Aorta (tissue), 5 donors: Measurements from ENCODE around the gene GALNT10. TPM values are rescaled to one million over a fixed set of nuclear protein-coding genes. Genes with fewer than 3 reads are reported as not detected.

ENCODE experiments used
- ATAC-seq: fragments of 200-7000 bp; cut with Tn5 transposase; one replicate; pipeline ENCODE4 v1.9.1; 2022; ENCODE audit warnings: moderate library complexity; ENCODE audit not compliant: low FRiP score
- DNase-seq, 2 donors: peaks; one replicate each; pipeline ENCODE4 v3.0.0-alpha.2; 2020
- H3K27ac ChIP-seq, 2 donors: one replicate each; pipeline ENCODE4 v1.5.1; 2013; ENCODE audit warnings: low read length in 2 of 2, mild to moderate bottlenecking in 2 of 2, moderate library complexity in 2 of 2, control low read depth in 1 of 2, inconsistent platforms in 1 of 2, low read depth in 1 of 2
- H3K27me3 ChIP-seq, 2 donors: one replicate each; pipeline ENCODE4 v1.6.1; 2013; ENCODE audit warnings: control low read depth in 1 of 2, low read length in 1 of 2, mild to moderate bottlenecking in 1 of 2, moderate library complexity in 1 of 2; ENCODE audit not compliant: insufficient read depth in 2 of 2, control insufficient read depth in 1 of 2
- H3K36me3 ChIP-seq, 2 donors: one replicate each; pipeline ENCODE4 v1.6.1; 2013; ENCODE audit warnings: control low read depth in 1 of 2, low read length in 1 of 2, mild to moderate bottlenecking in 1 of 2; ENCODE audit not compliant: insufficient read depth in 2 of 2, control insufficient read depth in 1 of 2
- H3K4me1 ChIP-seq, 2 donors: one replicate each; pipeline ENCODE4 v1.6.1; 2013; ENCODE audit warnings: low read length in 2 of 2, control low read depth in 1 of 2, mild to moderate bottlenecking in 1 of 2, moderate library complexity in 1 of 2; ENCODE audit not compliant: insufficient read depth in 2 of 2, control insufficient read depth in 1 of 2
- H3K4me3 ChIP-seq, 2 donors: one replicate each; pipeline ENCODE4 v1.5.1; 2013; ENCODE audit warnings: low read length in 2 of 2, control low read depth in 1 of 2, mild to moderate bottlenecking in 1 of 2
- H3K9me3 ChIP-seq: one replicate; pipeline ENCODE4 v1.6.1; 2013; ENCODE audit warnings: mild to moderate bottlenecking, low read length; ENCODE audit not compliant: control insufficient read depth
- WGBS, 2 donors: extraction: QIAGEN DNeasy Blood & Tissue Kit; methylation state at CpG; one replicate each; pipeline ENCODE4 v1.1.7; 2013; 5-methylcytosine and 5-hydroxymethylcytosine counted together
- intact Hi-C, 2 donors: fragments of 100-400 bp; cut with DNase I; formaldehyde crosslinking; loops; one replicate each; pipeline versions ENCODE4 v1.14.2 to v1.15.0; 2022
- polyA plus RNA-seq, 2 donors: library from polyadenylated mRNA; stranded (reverse); fragments of 200-250 nt; gene quantifications; one replicate each; pipeline ENCODE4 v1.2.3, GENCODE V29; 2013
- total RNA-seq, 2 donors: library from RNA; stranded (reverse); fragmentation: NEBNext Ultra II Directional; extraction: Animal tissue kit (Norgen Biotek cat#: 25700); gene quantifications; one replicate each; pipeline ENCODE4 v1.2.1, GENCODE V29; 2021
- donor health status: healthy with polysubstance abuse.
- donor health status: Bipolar disorder and iron deficiency.
- donor health status: DM: no; HTN: no; CAD: no.
- donor health status: DM: no; HTN: no; CAD: no.
- donor health status: DM: yes; HTN: yes; CAD: no.

Gene GALNT10
- total and polyA plus RNA-seq, 4 donors: 9.1 to 44.2 (median 26.7) TPM

GRCh38 chr5:154191467-154192261, 1.1 kb downstream of the GALNT10 start:
- Histone ChIP-seq H3K27ac (peak overlapping the region in 1 of 2 donors; percentile 7), H3K36me3 (no peaks in the 10 kb centered on the region), H3K27me3 (no peaks in the 10 kb centered on the region), H3K9me3 (no peaks in the 10 kb centered on the region), H3K4me1 (peaks cover 0 to 3% of the 10 kb centered on the region in 2 donors), H3K4me3 (peak overlapping the region in 1 of 2 donors; percentile 53)
- intact Hi-C loops: loop anchor here (2.0 to 10.0 kb wide), 5 partner anchors 29 to 213 kb away; no protein-coding TSS in a partner anchor
- WGBS, 2 donors: 16 to 23% methylated on average over 10 of the region's 10 CpGs
- ATAC-seq (no peak), DNase-seq (no peak)

DNA sequence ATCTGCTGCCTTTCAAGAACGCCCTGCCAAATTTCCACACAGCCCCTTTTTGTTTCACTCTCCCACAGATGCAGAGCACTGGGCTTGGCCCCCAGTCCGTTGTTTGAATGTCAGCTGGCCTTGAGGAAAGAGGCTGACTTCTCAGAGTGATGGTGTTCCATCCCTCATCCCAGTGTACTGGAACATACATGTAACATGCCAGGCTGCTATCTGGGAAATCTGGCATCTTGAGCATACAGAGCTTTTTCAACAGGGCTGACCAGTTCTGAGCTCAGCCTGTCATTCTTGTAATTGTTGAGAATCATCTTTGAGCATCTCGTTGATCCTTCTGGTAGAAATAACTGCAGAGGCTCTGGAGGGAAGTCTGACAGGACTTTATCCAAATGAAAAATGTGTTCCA, 2.8 kb downstream of the GALNT10 start:
- Histone ChIP-seq H3K4me3 (no peak overlapping the region), H3K36me3 (no peaks in the 10 kb centered on the region), H3K4me1 (peaks cover 0 to 3% of the 10 kb centered on the region in 2 donors), H3K27ac (no peak overlapping the region), H3K9me3 (no peaks in the 10 kb centered on the region), H3K27me3 (no peaks in the 10 kb centered on the region)
- intact Hi-C loops: loop anchor here (5.0 to 10.0 kb wide), 3 partner anchors 92 to 174 kb away; no protein-coding TSS in a partner anchor
- DNase-seq (no peak), ATAC-seq (no peak)
- 83 to 89% methylated on average over 3 of the region's 3 CpGs for WGBS, 2 donors

- no peaks in the 10 kb centered on the region for H3K27me3 ChIP-seq
- WGBS, 2 donors: 86 to 88% methylated on average over 1 of the region's 1 CpG
- no peaks in the 10 kb centered on the region for H3K36me3 ChIP-seq
- peaks cover 0 to 3% of the 10 kb centered on the region in 2 donors for H3K4me1 ChIP-seq
- H3K9me3 ChIP-seq: no peaks in the 10 kb centered on the region
- H3K27ac ChIP-seq: no peak overlapping the region
- DNase-seq: no peak
- intact Hi-C loops: loop anchor here (5.0 to 10.0 kb wide), 3 partner anchors 91 to 174 kb away; no protein-coding TSS in a partner anchor
- no peak overlapping the region for H3K4me3 ChIP-seq
- no peak for ATAC-seq
These were observed 3.2 kb downstream of the GALNT10 start for GRCh38 chr5:154193701-154194121.

- Histone ChIP-seq H3K27ac (no peak overlapping the region), H3K4me3 (no peak overlapping the region), H3K9me3 (no peaks in the 10 kb centered on the region), H3K4me1 (peaks cover 0 to 3% of the 10 kb centered on the region in 2 donors), H3K27me3 (no peaks in the 10 kb centered on the region), H3K36me3 (no peaks in the 10 kb centered on the region)
- ATAC-seq: no peak
- 68 to 69% methylated on average over 8 of the region's 8 CpGs for WGBS, 2 donors
- no peak for DNase-seq
- intact Hi-C loops: loop anchor here (5.0 to 10.0 kb wide), 4 partner anchors 90 to 173 kb away; no protein-coding TSS in a partner anchor
These were observed 4.1 kb downstream of the GALNT10 start for GRCh38 chr5:154194345-154195329.

GRCh38 chr5:154196281-154196680, 5.7 kb downstream of the GALNT10 start:
- no peak for ATAC-seq
- intact Hi-C loops: loop anchor here in 1 of 2 donors (5.0 to 10.0 kb wide), 2 partner anchors 89 to 161 kb away; no protein-coding TSS in a partner anchor
- no peak for DNase-seq
- Histone ChIP-seq H3K9me3 (no peaks in the 10 kb centered on the region), H3K4me3 (no peak overlapping the region), H3K36me3 (no peaks in the 10 kb centered on the region), H3K27me3 (no peaks in the 10 kb centered on the region), H3K4me1 (peaks cover 0 to 3% of the 10 kb centered on the region in 2 donors), H3K27ac (no peak overlapping the region)
- WGBS, 2 donors: 98 to 100% methylated on average over 1 of the region's 1 CpG

- 32 to 43% methylated on average over 8 of the region's 8 CpGs for WGBS, 2 donors
- H3K9me3 ChIP-seq: no peaks in the 10 kb centered on the region
- no peaks in the 10 kb centered on the region for H3K27me3 ChIP-seq
- no peak overlapping the region for H3K4me3 ChIP-seq
- DNase-seq: no peak
- intact Hi-C loops: loop anchor here in 1 of 2 donors (5.0 to 10.0 kb wide), 2 partner anchors 88 to 160 kb away; no protein-coding TSS in a partner anchor
- H3K36me3 ChIP-seq: no peaks in the 10 kb centered on the region
- H3K27ac ChIP-seq: no peak overlapping the region
- peak; percentile 37 for ATAC-seq
- peaks cover 0 to 3% of the 10 kb centered on the region in 2 donors for H3K4me1 ChIP-seq
These were observed 6.6 kb downstream of the GALNT10 start for GRCh38 chr5:154196955-154197652.

DNA sequence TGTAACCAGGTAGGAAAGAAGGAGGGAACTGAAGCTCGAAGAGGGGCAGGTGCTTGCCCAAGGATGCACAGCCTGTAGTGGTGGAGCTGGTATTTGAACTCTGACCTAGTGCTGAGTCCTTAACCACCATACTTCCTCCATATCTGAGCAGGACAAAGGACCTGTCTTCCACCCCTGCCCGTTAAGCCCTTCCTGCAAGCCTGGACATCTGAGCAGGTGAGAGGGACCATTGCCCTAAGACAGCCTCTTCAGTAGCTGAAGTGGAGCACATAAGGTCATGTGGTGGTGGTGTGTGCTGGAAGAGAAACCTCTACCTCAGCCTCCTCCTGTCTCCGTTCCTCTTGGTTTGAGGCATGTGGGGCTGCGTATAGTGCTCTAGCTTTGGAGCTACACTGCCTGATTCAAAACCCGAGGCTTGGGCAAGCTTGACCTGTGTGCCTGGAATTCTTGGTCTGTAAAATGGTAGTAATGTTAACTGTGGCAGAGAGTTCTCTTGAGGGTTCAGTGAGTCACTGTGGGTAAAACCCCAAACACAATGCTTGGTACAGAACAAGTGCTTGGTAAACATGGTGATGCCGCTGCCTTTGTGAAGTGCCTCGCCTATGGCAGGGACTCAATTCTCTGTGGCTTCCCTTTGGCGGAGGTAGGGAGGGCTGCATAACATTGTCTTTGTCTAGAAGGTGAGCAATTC, 7.4 kb downstream of the GALNT10 start:
- Histone ChIP-seq H3K27me3 (no peaks in the 10 kb centered on the region), H3K4me1 (peaks cover 0 to 3% of the 10 kb centered on the region in 2 donors), H3K4me3 (no peak overlapping the region), H3K9me3 (no peaks in the 10 kb centered on the region), H3K36me3 (no peaks in the 10 kb centered on the region), H3K27ac (no peak overlapping the region)
- intact Hi-C loops: loop anchor here in 1 of 2 donors (5.0 to 10.0 kb wide), 2 partner anchors 87 to 159 kb away; no protein-coding TSS in a partner anchor
- DNase-seq (no peak), ATAC-seq (no peak)
- 94 to 98% methylated on average over 8 of the region's 8 CpGs for WGBS, 2 donors
